RWPE2 (cell line): Measurements from ENCODE around the gene SERPINB4.
"Not testable (repeated sequence)": the region's sequence is repeated elsewhere in the genome, so short reads cannot be mapped to it uniquely, and the experiment has no call there.

Experiments
- ATAC-seq: fragments of 200-7000 bp; cut with Tn5 transposase; 3 replicates; pipeline ENCODE4 v1.9.1; 2021; ENCODE audit warnings: low read depth
- DNase-seq: peaks from one replicate; pipeline ENCODE4 v3.0.0-alpha.2; 2020; ENCODE audit warnings: low spot score
- H3K27ac ChIP-seq: fragments of 450-650 bp; 2 replicates; pipeline ENCODE4 v1.5.1; 2017; ENCODE audit warnings: mild to moderate bottlenecking; ENCODE audit not compliant: poor library complexity, severe bottlenecking
- H3K27me3 ChIP-seq: fragments of 250-450 bp; sonication (Bioruptor Pico); 2 replicates; pipeline ENCODE4 v1.5.1; 2021; ENCODE audit warnings: mild to moderate bottlenecking, moderate library complexity; ENCODE audit not compliant: insufficient read depth, poor library complexity, severe bottlenecking
- H3K36me3 ChIP-seq: fragments of 250-450 bp; sonication (Bioruptor Pico); 2 replicates; pipeline ENCODE4 v1.5.1; 2020; ENCODE audit warnings: low read depth, mild to moderate bottlenecking, moderate library complexity
- H3K4me1 ChIP-seq: fragments of 250-450 bp; sonication (Bioruptor Pico); 2 replicates; pipeline ENCODE4 v1.5.1; 2021; ENCODE audit warnings: mild to moderate bottlenecking, moderate library complexity; ENCODE audit not compliant: insufficient read depth, poor library complexity, severe bottlenecking
- H3K4me3 ChIP-seq: fragments of 250-450 bp; sonication (Bioruptor Pico); 2 replicates; pipeline ENCODE4 v1.5.1; 2021; ENCODE audit warnings: mild to moderate bottlenecking, moderate library complexity; ENCODE audit not compliant: severe bottlenecking
- H3K9me3 ChIP-seq: fragments of 250-450 bp; sonication (Bioruptor Pico); 2 replicates; pipeline ENCODE4 v1.5.1; 2021; ENCODE audit warnings: mild to moderate bottlenecking, moderate library complexity; ENCODE audit not compliant: severe bottlenecking
- CTCF ChIP-seq: fragments of 450-650 bp; IDR thresholded peaks from one replicate; pipeline ENCODE4 v1.5.1; 2017; ENCODE audit warnings: mild to moderate bottlenecking, moderate library complexity; ENCODE audit not compliant: poor library complexity, severe bottlenecking

The SERPINB4 gene

GRCh38 chr18:63676526-63677323 is 32.7 kb upstream of the SERPINB4 start:
- no peak overlapping the region for H3K4me3 ChIP-seq
- no peak overlapping the region for H3K27ac ChIP-seq
- DNase-seq (no peak), ATAC-seq (peak; percentile 68)
- no peaks in the 10 kb centered on the region for H3K9me3 ChIP-seq
- H3K4me1 ChIP-seq = peaks cover 8% of the 10 kb centered on the region
- H3K27me3 ChIP-seq = no peaks in the 10 kb centered on the region
- H3K36me3 ChIP-seq = no peaks in the 10 kb centered on the region
- TF ChIP-seq CTCF = peak; percentile 80

- H3K36me3 ChIP-seq = no peaks in the 10 kb centered on the region
- DNase-seq = no peak
- peak; percentile 49 for ATAC-seq
- H3K4me1 ChIP-seq = peaks cover 18% of the 10 kb centered on the region
- TF ChIP-seq CTCF = no peak
- peak overlapping the region; percentile 77 for H3K27ac ChIP-seq
- no peaks in the 10 kb centered on the region for H3K27me3 ChIP-seq
- H3K9me3 ChIP-seq = no peaks in the 10 kb centered on the region
- H3K4me3 ChIP-seq = no peak overlapping the region
These were observed 20.5 kb upstream of the SERPINB4 start for GRCh38 chr18:63664571-63664970.

- not testable (repeated sequence) for H3K9me3 ChIP-seq, DNase-seq, H3K4me3 ChIP-seq, H3K27me3 ChIP-seq, H3K36me3 ChIP-seq
- peaks cover 24% of the 10 kb centered on the region for H3K4me1 ChIP-seq
- peak within 1 kb of the TSS; percentile 52 for H3K27ac ChIP-seq
- peak; percentile 79 for ATAC-seq
These were observed 17.7 kb upstream of the SERPINB4 start, which contains the start of gene SERPINB3 for GRCh38 chr18:63661750-63662149. Gene SERPINB3, minus strand, starts transcription at chr18:63661893. Its CDS starts 677 bp downstream, at chr18:63661216.

GRCh38 chr18:63658920-63659319 is 14.9 kb upstream of the SERPINB4 start:
- ATAC-seq = peak; percentile 86
- peak overlapping the region; percentile 22 for H3K27ac ChIP-seq
- not testable (repeated sequence) for H3K36me3 ChIP-seq, H3K4me3 ChIP-seq, DNase-seq, H3K9me3 ChIP-seq, H3K27me3 ChIP-seq
- peaks cover 13% of the 10 kb centered on the region for H3K4me1 ChIP-seq

- H3K27me3 ChIP-seq, H3K4me1 ChIP-seq, H3K4me3 ChIP-seq, H3K9me3 ChIP-seq, H3K27ac ChIP-seq, DNase-seq, ATAC-seq, H3K36me3 ChIP-seq: not testable (repeated sequence)
These were observed 6.2 kb upstream of the SERPINB4 start for GRCh38 chr18:63650271-63650670.

GRCh38 chr18:63648241-63648640 is 4.2 kb upstream of the SERPINB4 start:
- Histone ChIP-seq H3K27me3 (no peaks in the 10 kb centered on the region), H3K9me3 (no peaks in the 10 kb centered on the region), H3K4me3 (no peak overlapping the region), H3K36me3 (no peaks in the 10 kb centered on the region), H3K4me1 (peaks cover 7% of the 10 kb centered on the region), H3K27ac (no peak overlapping the region)
- TF ChIP-seq CTCF = no peak
- DNase-seq = no peak
- ATAC-seq = no peak
